SK-N-MC (cell line): ENCODE data around the gene PPP4R1.
A peak's percentile ranks its signal among the peaks of the same experiment; 100 is the strongest.

Experiments used
- EZH2 ChIP-seq: fragments of 200-600 bp; sonication (generic); IDR thresholded peaks from one replicate; pipeline ENCODE4 v1.6.1; 2017; ENCODE audit warnings: antibody characterized with exemption
- FOXP2 ChIP-seq: optimal IDR thresholded peaks from 2 replicates; pipeline ENCODE3; 2011; ENCODE audit warnings: mild to moderate bottlenecking, moderate library complexity; ENCODE audit not compliant: insufficient read depth; ENCODE audit errors: extremely low read length, control extremely low read depth
- POLR2AphosphoS5 ChIP-seq: IDR thresholded peaks from 2 replicates; pipeline ENCODE4 v1.6.1; 2012; ENCODE audit warnings: mild to moderate bottlenecking, low read depth, low read length, borderline replicate concordance

DNA sequence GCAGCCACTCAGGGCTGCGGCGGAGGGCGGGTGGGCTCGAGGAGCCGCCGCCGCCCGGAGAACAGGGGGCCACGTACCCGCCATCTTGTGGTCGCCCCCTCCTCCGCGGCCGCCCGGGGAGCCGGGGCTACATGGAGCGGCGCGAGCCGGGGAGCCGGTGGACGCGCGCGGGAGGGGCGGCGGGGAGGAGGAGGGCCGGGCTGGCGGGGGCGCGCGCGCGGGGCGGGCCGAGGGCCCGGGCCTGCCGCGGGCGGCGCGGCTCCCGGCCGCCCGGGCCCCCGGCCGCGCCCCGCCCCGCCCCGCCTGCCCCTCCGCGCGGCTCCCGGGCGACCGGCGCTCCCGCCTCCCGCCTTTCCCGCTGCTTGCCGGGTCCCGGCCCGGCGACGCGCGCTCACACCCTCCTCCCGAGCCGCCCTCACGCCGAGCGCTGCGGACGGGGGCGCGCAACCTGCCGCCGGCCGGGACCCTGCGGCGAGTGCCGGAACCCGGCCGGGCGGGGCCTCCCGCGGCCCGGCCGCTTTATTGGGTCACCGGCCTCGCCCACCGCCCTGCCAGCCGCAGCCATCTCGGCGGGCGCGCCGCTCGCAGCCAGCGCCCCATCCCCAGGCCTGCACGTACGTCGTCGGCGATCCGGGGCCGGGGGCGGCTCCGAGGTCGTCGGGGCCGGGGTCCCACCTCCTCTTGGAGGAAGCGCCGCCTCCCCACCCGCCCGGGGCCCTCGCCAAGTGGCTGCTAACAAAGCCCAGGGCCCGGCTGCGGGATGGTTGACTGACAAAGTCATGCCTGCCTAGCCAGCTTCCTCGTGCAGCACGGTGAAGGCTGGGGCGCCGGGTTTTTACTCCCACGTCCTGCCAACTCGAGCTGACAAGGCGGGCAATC, at the start of gene PPP4R1:
- TF ChIP-seq POLR2AphosphoS5 (peak; percentile 40; the same call in 1 of the 2 replicates), EZH2 (no peak), FOXP2 (no peak)
